Measurements from ENCODE around the gene DPP4. TPM values are rescaled to one million over a fixed set of nuclear protein-coding genes. Genes with fewer than 3 reads are reported as not detected.

The DPP4 gene
- total RNA-seq, 1 experiment from 2014 or later: 2.8 TPM

DNA sequence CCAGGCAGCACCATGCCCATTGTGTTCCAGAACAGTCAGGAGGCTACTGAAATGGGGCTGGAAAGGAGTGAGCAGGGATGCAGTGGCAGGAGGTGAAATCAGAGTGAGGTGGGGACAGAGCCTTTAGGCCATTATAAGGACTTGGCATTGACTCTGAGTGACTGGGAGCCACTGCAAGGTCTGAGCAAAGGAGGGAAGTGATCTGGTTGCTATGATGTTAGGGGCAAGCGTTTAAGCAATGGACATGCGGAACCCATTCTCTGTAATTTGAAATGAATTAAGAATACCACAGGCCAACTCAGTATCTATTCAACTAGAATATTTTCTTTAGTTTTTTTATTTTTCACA is 98.2 kb downstream of the DPP4 start:
- no peak overlapping the region for H3K4me3 Mint-ChIP-seq
- no peak overlapping the region for H3K9ac ChIP-seq (ENCODE audit: extremely low read depth, insufficient read length, low read length)
- no peaks in the 10 kb centered on the region for H4K20me1 ChIP-seq (ENCODE audit: control insufficient read depth, insufficient read depth, insufficient read length)
- H3K56ac ChIP-seq (ENCODE audit: insufficient read length, low read depth, low read length): no peak overlapping the region
- H3K23me2 ChIP-seq (ENCODE audit: insufficient read length, low read depth, low read length, poor library complexity, severe bottlenecking): no peaks in the 10 kb centered on the region
- no peaks in the 10 kb centered on the region for H3K9me3 ChIP-seq (ENCODE audit: control insufficient read depth, low read depth, low read length)
- H3K79me2 ChIP-seq (ENCODE audit: insufficient read depth, low read length): no peaks in the 10 kb centered on the region
- no peak overlapping the region for H2AK5ac ChIP-seq (ENCODE audit: insufficient read length, low read length)
- peaks cover 8 to 14% of the 10 kb centered on the region in 2 experiments for H3K4me1 Mint-ChIP-seq
- H2BK15ac ChIP-seq (ENCODE audit: low read depth, low read length): no peak overlapping the region
- no peak overlapping the region for H3T11ph ChIP-seq (ENCODE audit: low read length)
- no peak overlapping the region for H2BK120ac ChIP-seq (ENCODE audit: low read depth, low read length, poor library complexity, severe bottlenecking)
- H2AFZ ChIP-seq (ENCODE audit: low read length): peak overlapping the region; percentile 29
- H3K9me3 Mint-ChIP-seq: no peaks in the 10 kb centered on the region
- H4K8ac ChIP-seq (replicated peaks; ENCODE audit: insufficient read length, low read depth, low read length): no peak overlapping the region
- no peak overlapping the region for H2BK5ac ChIP-seq (ENCODE audit: insufficient read length, low read length)
- H3K79me1 ChIP-seq (ENCODE audit: insufficient read depth, low read depth, low read length, poor library complexity, severe bottlenecking): no peaks in the 10 kb centered on the region
- no peak overlapping the region for H3K4me2 ChIP-seq (ENCODE audit: insufficient read depth, insufficient read length, low read length)
- H4K91ac ChIP-seq (ENCODE audit: insufficient read length, low read depth, low read length): no peak overlapping the region
- DNase-seq: no peak
- no peak overlapping the region for H3K27ac Mint-ChIP-seq
- H3K36me3 Mint-ChIP-seq (ENCODE audit: insufficient read depth in 1 of 3, low read depth in 3 of 3): no peaks in the 10 kb centered on the region
- peak overlapping the region; percentile 63 for H3K18ac ChIP-seq (ENCODE audit: insufficient read length, low read depth, low read length)
- no peak overlapping the region for H2BK20ac ChIP-seq (ENCODE audit: low read depth, low read length, poor library complexity, severe bottlenecking)
- H3K23ac ChIP-seq (ENCODE audit: insufficient read length, low read depth, low read length): no peak overlapping the region
- H3K27ac ChIP-seq (ENCODE audit: insufficient read length, low read depth, low read length): no peak overlapping the region
- TF ChIP-seq, protein P1, sequence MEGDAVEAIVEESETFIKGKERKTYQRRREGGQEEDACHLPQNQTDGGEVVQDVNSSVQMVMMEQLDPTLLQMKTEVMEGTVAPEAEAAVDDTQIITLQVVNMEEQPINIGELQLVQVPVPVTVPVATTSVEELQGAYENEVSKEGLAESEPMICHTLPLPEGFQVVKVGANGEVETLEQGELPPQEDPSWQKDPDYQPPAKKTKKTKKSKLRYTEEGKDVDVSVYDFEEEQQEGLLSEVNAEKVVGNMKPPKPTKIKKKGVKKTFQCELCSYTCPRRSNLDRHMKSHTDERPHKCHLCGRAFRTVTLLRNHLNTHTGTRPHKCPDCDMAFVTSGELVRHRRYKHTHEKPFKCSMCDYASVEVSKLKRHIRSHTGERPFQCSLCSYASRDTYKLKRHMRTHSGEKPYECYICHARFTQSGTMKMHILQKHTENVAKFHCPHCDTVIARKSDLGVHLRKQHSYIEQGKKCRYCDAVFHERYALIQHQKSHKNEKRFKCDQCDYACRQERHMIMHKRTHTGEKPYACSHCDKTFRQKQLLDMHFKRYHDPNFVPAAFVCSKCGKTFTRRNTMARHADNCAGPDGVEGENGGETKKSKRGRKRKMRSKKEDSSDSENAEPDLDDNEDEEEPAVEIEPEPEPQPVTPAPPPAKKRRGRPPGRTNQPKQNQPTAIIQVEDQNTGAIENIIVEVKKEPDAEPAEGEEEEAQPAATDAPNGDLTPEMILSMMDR (conservative IDR thresholded peaks at IDR 0.05): no peak
- WGBS (ENCODE audit: extremely low coverage, insufficient read length, low lambda C conversion rate): no CpG with 5 or more reads among the region's 2 CpGs
- H3K14ac ChIP-seq (ENCODE audit: insufficient read depth, low read length): no peak overlapping the region
- no peaks in the 10 kb centered on the region for H3K27me3 Mint-ChIP-seq (ENCODE audit: low read depth)
- H3K27me3 ChIP-seq (ENCODE audit: insufficient read depth, low read length): no peaks in the 10 kb centered on the region
- peak overlapping the region; percentile 71 for H2BK12ac ChIP-seq (ENCODE audit: insufficient read length, low read depth, low read length)
- peaks cover 2% of the 10 kb centered on the region; the same call in 1 of the 2 replicates for H3K4me1 ChIP-seq (ENCODE audit: insufficient read depth, low read length)
- no peak overlapping the region for H3K4ac ChIP-seq (ENCODE audit: low read depth, low read length)
- H4K5ac ChIP-seq (ENCODE audit: insufficient read length, low read depth, low read length): no peak overlapping the region

All from H9 (cell line).